ENCODE measurements around the gene BLID. TPM values are rescaled to one million over a fixed set of nuclear protein-coding genes. Genes with fewer than 3 reads are reported as not detected.

The BLID gene
- total and polyA plus RNA-seq, 2 of the 4 experiments (the other 2 are of a cell fraction): 0.24 to 30.8 TPM

GRCh38 chr11:122071709-122072202, 44.3 kb downstream of the BLID start:
- Histone ChIP-seq H3K4me3 (ENCODE audit: insufficient read depth, low read depth, low read length) (no peak overlapping the region), H4K91ac (ENCODE audit: insufficient read depth, low read depth, low read length) (peak overlapping the region; percentile 19), H4K5ac (ENCODE audit: low read depth, low read length) (peak overlapping the region; percentile 13), H2AK5ac (ENCODE audit: low read depth, low read length) (peak overlapping the region; percentile 54; the same call in 1 of the 2 replicates), H3K4ac (ENCODE audit: low read depth, low read length) (peak overlapping the region; percentile 45), H3K14ac (replicated peaks; ENCODE audit: low read depth, low read length) (peak overlapping the region; percentile 68), H3K18ac (ENCODE audit: low read depth, low read length) (no peak overlapping the region; the same call in 1 of the 2 replicates), H3K27ac (ENCODE audit: insufficient read depth, low read length) (peak overlapping the region; percentile 32; the same call in 1 of the 2 replicates), H3K79me1 (ENCODE audit: low read depth in 1 of 2, low read length in 2 of 2) (peaks cover 8 to 62% of the 10 kb centered on the region in 2 experiments), H3K23ac (ENCODE audit: low read depth, low read length) (no peak overlapping the region), H3K56ac (ENCODE audit: extremely low read depth, insufficient read depth, low read length) (0 out of 2 replicates have a peak overlapping the region, but pooled peaks have one; percentile 2), H2BK5ac (ENCODE audit: low read depth, low read length, poor library complexity, severe bottlenecking) (peak overlapping the region; percentile 81), H2AFZ (replicated peaks; ENCODE audit: low read length, poor library complexity) (peak overlapping the region; percentile 23), H3K36me3 (ENCODE audit: control insufficient read depth, insufficient read depth, low read length) (0 out of 2 replicates have a peak, but pooled peaks cover 2% of the 10 kb centered on the region), H2AK9ac (replicated peaks; ENCODE audit: low read depth, low read length, poor library complexity) (no peak overlapping the region), H2BK20ac (ENCODE audit: low read depth, low read length) (no peak overlapping the region), H2BK15ac (ENCODE audit: low read depth, low read length) (no peak overlapping the region), H2BK120ac (ENCODE audit: low read depth, low read length) (peak overlapping the region; percentile 20), H3K4me2 (ENCODE audit: low read depth, low read length) (peak overlapping the region; percentile 32; the same call in 1 of the 2 replicates), H4K8ac (ENCODE audit: low read depth in 2 of 2, low read length in 2 of 2) (peak overlapping the region in 1 of 2 experiments; percentile 88; a peak in 2 of 4 replicates), H3K9ac (ENCODE audit: low read depth, low read length) (no peak overlapping the region), H3K4me1 (ENCODE audit: control insufficient read depth, insufficient read depth, low read length) (peaks cover 24% of the 10 kb centered on the region), H3K9me1 (ENCODE audit: insufficient read depth, low read length) (peaks cover 19% of the 10 kb centered on the region), H3K27me3 (ENCODE audit: control insufficient read depth, insufficient read depth, low read length) (no peaks in the 10 kb centered on the region), H3K9me3 (ENCODE audit: control insufficient read depth, insufficient read depth, low read length) (no peaks in the 10 kb centered on the region), H4K20me1 (ENCODE audit: insufficient read depth, low read length) (no peaks in the 10 kb centered on the region)
- no peak for DNase-seq
- in situ Hi-C loops (cut with MboI; ENCODE audit: low sequenced_read_pairs): no loop called here
- POLR2A ChIA-PET (ENCODE audit: unreplicated experiment): interaction anchor here (0.5 to 0.6 kb wide), 2 partner anchors 19 to 605 kb away, joined by 8 to 10 read pairs; no protein-coding TSS in a partner anchor
- TF ChIP-seq POLR2A (IDR thresholded peaks at IDR 0.05; ENCODE audit: low read depth, low read length): no peak
- TF ChIP-seq SMC3 (IDR thresholded peaks at IDR 0.05; ENCODE audit: low read depth, low read length): no peak
- no peak for TF ChIP-seq USF2 (IDR thresholded peaks at IDR 0.05; ENCODE audit: low read depth, low read length)
- no peak for TF ChIP-seq MXI1 (IDR thresholded peaks at IDR 0.05; ENCODE audit: borderline replicate concordance, low read depth, low read length)
- no peak for TF ChIP-seq MAFK (IDR thresholded peaks at IDR 0.05; ENCODE audit: low read depth, low read length)
- TF ChIP-seq MAZ (IDR thresholded peaks at IDR 0.05; ENCODE audit: borderline replicate concordance, low read depth, low read length): no peak
- TF ChIP-seq ELK1 (IDR thresholded peaks at IDR 0.05; ENCODE audit: borderline replicate concordance, low read depth, low read length): no peak
- no peak for TF ChIP-seq NFE2L2 (IDR thresholded peaks at IDR 0.05; ENCODE audit: low read depth, low read length)
- no peak for TF ChIP-seq RCOR1 (IDR thresholded peaks at IDR 0.05; ENCODE audit: insufficient replicate concordance, low read length)
- no peak for TF ChIP-seq CTCF (conservative IDR thresholded peaks at IDR 0.05; ENCODE audit: low read depth, low read length)
- TF ChIP-seq FOS (IDR thresholded peaks at IDR 0.05; ENCODE audit: low read depth, low read length): no peak
- TF ChIP-seq BHLHE40 (IDR thresholded peaks at IDR 0.05; ENCODE audit: low read depth, low read length): no peak
- no peak for TF ChIP-seq RAD21 (IDR thresholded peaks at IDR 0.05; ENCODE audit: low read length)
- no peak for TF ChIP-seq CHD1 (IDR thresholded peaks at IDR 0.05; ENCODE audit: low read depth, low read length)
- TF ChIP-seq RFX5 (IDR thresholded peaks at IDR 0.05; ENCODE audit: low read depth, low read length): no peak
- no peak for TF ChIP-seq CEBPB (IDR thresholded peaks at IDR 0.05; ENCODE audit: low read depth, low read length)
- dilution Hi-C loops (cut with HindIII; ENCODE audit: low sequenced_read_pairs, unreplicated experiment): no loop called here
- BruUV-seq (replicated peaks): no TSS peak
- ATAC-seq (ENCODE audit: low read depth): peak; percentile 45
- 0% methylated on average over 1 of the region's 10 CpGs; no CpG with 5 or more reads in 1 of the 2 experiments for WGBS, 2 experiments (ENCODE audit: extremely low coverage in 2 of 2, insufficient read length in 1 of 2)
- CTCF ChIA-PET: no interaction called here
- intact Hi-C loops (cut with micrococcal nuclease): no loop called here
